ENCODE measurements around the gene CSRP1. TPM values are rescaled to one million over a fixed set of nuclear protein-coding genes. Genes with fewer than 3 reads are reported as not detected.
"Not testable (repeated sequence)": the region's sequence is repeated elsewhere in the genome, so short reads cannot be mapped to it uniquely, and the experiment has no call there.

CSRP1 gene
- total RNA-seq, 1 donor from 2014 or later = 19.4 TPM

DNA sequence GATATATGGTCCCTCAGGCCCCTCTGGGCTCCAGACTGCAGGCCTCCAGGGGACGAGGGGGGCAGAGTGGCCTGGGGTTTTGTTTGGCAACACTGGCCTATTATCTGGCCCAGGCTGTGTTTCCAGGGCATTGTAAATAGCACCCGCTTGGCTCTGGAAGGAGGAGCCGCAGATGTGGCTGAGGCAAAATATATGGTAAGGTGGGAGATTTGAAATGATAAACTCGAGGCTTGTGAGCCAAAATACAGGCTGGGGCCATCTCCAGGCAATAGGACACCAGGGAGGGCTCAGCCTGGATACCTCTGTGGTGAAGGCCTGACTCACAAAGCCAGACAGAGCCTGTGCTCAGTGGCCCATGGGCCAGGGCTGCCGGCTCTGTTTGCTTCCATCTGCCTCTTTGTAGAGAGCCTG, 46.0 kb upstream of the CSRP1 start:
- H3K4me3 Mint-ChIP-seq (ENCODE audit: low read depth) = no peak overlapping the region
- DNase-seq (ENCODE audit: low spot score, unreplicated experiment) = no peak
- H3K36me3 Mint-ChIP-seq (ENCODE audit: insufficient read depth) = no peaks in the 10 kb centered on the region
- H3K27me3 Mint-ChIP-seq = peaks cover 6% of the 10 kb centered on the region
- peaks cover 8% of the 10 kb centered on the region for H3K4me1 Mint-ChIP-seq (ENCODE audit: low read depth)
- H3K27ac Mint-ChIP-seq = peak overlapping the region; percentile 19
- TF ChIP-seq, protein P1, sequence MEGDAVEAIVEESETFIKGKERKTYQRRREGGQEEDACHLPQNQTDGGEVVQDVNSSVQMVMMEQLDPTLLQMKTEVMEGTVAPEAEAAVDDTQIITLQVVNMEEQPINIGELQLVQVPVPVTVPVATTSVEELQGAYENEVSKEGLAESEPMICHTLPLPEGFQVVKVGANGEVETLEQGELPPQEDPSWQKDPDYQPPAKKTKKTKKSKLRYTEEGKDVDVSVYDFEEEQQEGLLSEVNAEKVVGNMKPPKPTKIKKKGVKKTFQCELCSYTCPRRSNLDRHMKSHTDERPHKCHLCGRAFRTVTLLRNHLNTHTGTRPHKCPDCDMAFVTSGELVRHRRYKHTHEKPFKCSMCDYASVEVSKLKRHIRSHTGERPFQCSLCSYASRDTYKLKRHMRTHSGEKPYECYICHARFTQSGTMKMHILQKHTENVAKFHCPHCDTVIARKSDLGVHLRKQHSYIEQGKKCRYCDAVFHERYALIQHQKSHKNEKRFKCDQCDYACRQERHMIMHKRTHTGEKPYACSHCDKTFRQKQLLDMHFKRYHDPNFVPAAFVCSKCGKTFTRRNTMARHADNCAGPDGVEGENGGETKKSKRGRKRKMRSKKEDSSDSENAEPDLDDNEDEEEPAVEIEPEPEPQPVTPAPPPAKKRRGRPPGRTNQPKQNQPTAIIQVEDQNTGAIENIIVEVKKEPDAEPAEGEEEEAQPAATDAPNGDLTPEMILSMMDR (IDR thresholded peaks at IDR 0.05; ENCODE audit: unreplicated experiment) = no peak
- H3K9me3 Mint-ChIP-seq (ENCODE audit: low read depth) = no peaks in the 10 kb centered on the region

DNA sequence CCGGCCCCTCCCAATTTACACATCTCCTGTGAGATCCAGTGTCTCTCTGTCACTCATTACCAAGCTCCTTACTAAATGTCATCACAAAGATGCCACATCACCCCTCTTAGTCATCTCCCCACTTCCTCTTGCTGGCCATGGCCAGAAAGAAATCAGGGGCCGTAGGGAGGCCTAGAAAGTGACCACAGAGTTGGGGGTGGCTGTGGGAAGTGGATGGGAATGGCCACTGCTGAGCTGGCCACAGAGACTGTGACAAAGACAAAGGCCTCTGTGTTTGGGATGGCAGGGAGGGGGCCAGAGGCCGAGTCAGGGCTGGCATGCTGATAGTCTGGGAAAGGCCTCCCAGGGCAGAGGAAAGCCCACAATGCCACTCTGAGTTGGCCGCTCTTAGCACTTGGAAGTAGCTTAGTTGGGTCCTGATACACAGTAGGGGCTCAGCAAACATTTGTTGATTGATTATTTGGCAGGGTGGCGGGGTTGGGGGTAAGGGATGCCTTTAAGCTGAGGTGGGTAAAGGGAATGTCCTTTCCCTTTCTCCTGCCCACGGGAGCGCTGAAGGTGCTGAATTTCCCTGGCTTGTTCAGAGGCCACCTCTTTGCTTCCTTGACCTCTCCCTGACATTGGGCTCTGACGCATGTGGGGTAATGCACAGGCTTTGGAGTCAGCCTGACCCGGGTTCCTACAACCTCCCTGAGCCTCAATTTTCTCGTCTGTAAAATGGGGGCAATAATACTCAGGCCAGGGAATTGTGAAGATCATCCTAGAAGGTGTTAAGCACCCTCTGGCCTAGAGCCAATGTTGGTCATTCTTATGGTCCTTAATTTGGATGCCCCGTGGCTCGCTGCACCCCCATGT, 45.2 kb upstream of the CSRP1 start:
- no peak for DNase-seq (ENCODE audit: low spot score, unreplicated experiment)
- Mint-ChIP-seq H3K27me3 (peaks cover 4% of the 10 kb centered on the region), H3K36me3 (ENCODE audit: insufficient read depth) (no peaks in the 10 kb centered on the region), H3K4me3 (ENCODE audit: low read depth) (no peak overlapping the region), H3K27ac (no peak overlapping the region), H3K4me1 (ENCODE audit: low read depth) (peaks cover 8% of the 10 kb centered on the region), H3K9me3 (ENCODE audit: low read depth) (no peaks in the 10 kb centered on the region)
- TF ChIP-seq, protein P1 (IDR thresholded peaks at IDR 0.05; ENCODE audit: unreplicated experiment) = no peak

DNA sequence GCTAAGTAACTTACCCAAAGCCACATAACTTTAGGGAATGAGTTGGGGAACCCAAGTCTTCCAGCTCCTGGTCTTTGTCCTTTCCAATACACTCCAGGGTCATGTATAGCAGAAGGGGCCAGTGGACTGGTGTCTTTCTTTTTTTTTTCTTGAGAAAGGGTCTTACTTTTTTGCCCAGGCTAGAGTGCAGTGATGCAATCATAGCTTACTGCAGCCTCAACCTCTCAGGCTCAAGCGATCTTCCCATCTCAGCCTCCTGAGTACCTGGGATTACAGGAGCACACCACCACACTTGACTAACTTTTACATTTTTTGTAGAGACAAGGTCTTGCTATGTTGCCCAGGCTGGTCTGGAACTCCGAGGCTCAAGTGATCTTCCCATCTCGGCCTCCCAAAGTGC, 44.2 kb upstream of the CSRP1 start:
- peaks cover 6% of the 10 kb centered on the region for H3K27me3 Mint-ChIP-seq

DNA sequence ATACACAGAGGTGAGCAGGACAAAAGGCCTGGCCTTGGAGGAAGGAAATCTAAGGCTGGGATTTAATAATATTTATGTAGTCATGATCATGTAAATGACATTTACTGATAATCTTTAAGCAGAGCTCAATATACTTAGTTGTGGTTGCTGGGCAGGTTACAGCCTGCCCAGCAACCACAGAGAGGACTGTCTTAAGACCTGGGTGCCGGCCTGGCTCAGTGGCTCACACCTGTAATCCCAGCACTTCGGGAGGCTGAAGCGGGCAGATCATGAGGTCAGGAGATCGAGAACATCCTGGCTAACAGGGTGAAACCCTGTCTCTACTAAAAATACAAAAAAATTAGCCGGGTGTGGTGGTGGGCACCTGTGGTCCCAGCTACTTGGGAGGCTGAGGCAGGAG, 42.6 kb upstream of the CSRP1 start:
- H3K4me3 Mint-ChIP-seq (ENCODE audit: low read depth); H3K36me3 Mint-ChIP-seq (ENCODE audit: insufficient read depth); H3K4me1 Mint-ChIP-seq (ENCODE audit: low read depth); DNase-seq (ENCODE audit: low spot score, unreplicated experiment); H3K27ac Mint-ChIP-seq; H3K9me3 Mint-ChIP-seq (ENCODE audit: low read depth): not testable (repeated sequence)
- H3K27me3 Mint-ChIP-seq = peaks cover 13% of the 10 kb centered on the region

More for the DNA sequence above, 44.2 kb upstream of the CSRP1 start:
- peaks cover 9% of the 10 kb centered on the region for H3K4me1 Mint-ChIP-seq (ENCODE audit: low read depth)
- H3K36me3 Mint-ChIP-seq (ENCODE audit: insufficient read depth) = no peaks in the 10 kb centered on the region
- no peak for DNase-seq (ENCODE audit: low spot score, unreplicated experiment)
- TF ChIP-seq, protein P1 (IDR thresholded peaks at IDR 0.05; ENCODE audit: unreplicated experiment) = no peak
- no peaks in the 10 kb centered on the region for H3K9me3 Mint-ChIP-seq (ENCODE audit: low read depth)
- H3K4me3 Mint-ChIP-seq (ENCODE audit: low read depth) = no peak overlapping the region
- no peak overlapping the region for H3K27ac Mint-ChIP-seq

DNA sequence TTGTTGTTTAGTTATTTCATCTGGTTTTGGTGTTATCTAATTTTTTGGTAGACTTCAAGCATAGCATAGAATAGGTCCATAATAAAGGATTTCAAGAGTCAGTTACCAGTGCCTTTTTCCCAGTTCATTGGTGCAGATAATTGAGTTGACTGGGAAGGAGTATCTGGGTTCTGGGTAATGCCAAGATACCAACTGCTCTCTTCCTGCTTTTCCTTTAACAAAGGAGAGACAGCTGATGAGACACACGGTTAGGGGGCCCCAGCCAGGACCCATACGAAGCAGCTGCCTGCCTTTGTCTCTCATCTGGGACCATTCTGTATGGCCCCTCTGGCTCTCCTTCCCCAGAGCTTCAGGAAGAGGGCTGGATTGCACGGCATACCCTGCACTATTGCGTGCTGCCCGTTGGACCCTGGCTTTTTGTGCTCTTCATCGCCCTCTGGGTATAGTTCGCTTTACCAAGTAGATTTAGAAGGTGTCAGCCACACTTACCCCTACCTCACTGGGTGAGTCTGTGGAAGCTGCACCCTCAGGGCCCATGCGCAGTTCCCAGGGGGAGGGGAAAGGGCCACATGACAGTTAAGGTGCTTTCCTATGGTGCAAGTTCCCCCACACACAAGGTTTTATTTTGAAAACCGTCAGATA, 39.0 kb upstream of the CSRP1 start:
- peaks cover 2% of the 10 kb centered on the region for H3K4me1 Mint-ChIP-seq (ENCODE audit: low read depth)
- TF ChIP-seq, protein P1 (IDR thresholded peaks at IDR 0.05; ENCODE audit: unreplicated experiment) = peak; percentile 28
- no peak overlapping the region for H3K27ac Mint-ChIP-seq
- H3K27me3 Mint-ChIP-seq = peaks cover 37% of the 10 kb centered on the region
- H3K9me3 Mint-ChIP-seq (ENCODE audit: low read depth) = no peaks in the 10 kb centered on the region
- H3K36me3 Mint-ChIP-seq (ENCODE audit: insufficient read depth) = no peaks in the 10 kb centered on the region
- no peak overlapping the region for H3K4me3 Mint-ChIP-seq (ENCODE audit: low read depth)
- no peak for DNase-seq (ENCODE audit: low spot score, unreplicated experiment)
